ENCODE data around the gene ACSM3.

GRCh38 chr16:20812510-20812909, 48.7 kb downstream of the ACSM3 start:
- TF ChIP-seq EZH2 (IDR thresholded peaks at IDR 0.05; ENCODE audit: borderline replicate concordance, low read length) (no peak), CTCF (conservative IDR thresholded peaks at IDR 0.05 in 1 of 2, IDR thresholded peaks at IDR 0.05 in 1 of 2; ENCODE audit: extremely low read depth in 1 of 2, insufficient read depth in 1 of 2, low read depth in 1 of 2, low read length in 2 of 2) (no peak)
